ENCODE results near the gene NET1.
"Not testable (repeated sequence)": the region's sequence is repeated elsewhere in the genome, so short reads cannot be mapped to it uniquely, and the experiment has no call there.

NET1 gene

GRCh38 chr10:5412277-5412941 lies at the start of gene NET1:
NET1 (plus strand) TSS chr10:5412557; CDS start chr10:5412693, 136 bp downstream.
- DNase-seq, result peak; percentile 88

GRCh38 chr10:5362873-5363272 lies 49.5 kb upstream of the NET1 start:
- DNase-seq, result no peak

GRCh38 chr10:5364374-5364773 lies 48.0 kb upstream of the NET1 start:
- no peak for DNase-seq

- DNase-seq, result no peak
Measured at GRCh38 chr10:5364890-5365338, 47.4 kb upstream of the NET1 start, which contains the start of gene UCN3. UCN3 (plus strand) TSS chr10:5364966; CDS start chr10:5373721, 8,755 bp downstream.

- DNase-seq, result no peak
Measured at GRCh38 chr10:5365928-5366327, 46.4 kb upstream of the NET1 start.

GRCh38 chr10:5369362-5370158 lies 42.8 kb upstream of the NET1 start:
- DNase-seq, result no peak

- no peak for DNase-seq
Measured at GRCh38 chr10:5370493-5371352, 41.6 kb upstream of the NET1 start.

GRCh38 chr10:5373307-5373706 lies 39.0 kb upstream of the NET1 start:
- no peak for DNase-seq

GRCh38 chr10:5373891-5374611 lies 38.3 kb upstream of the NET1 start:
- DNase-seq, result no peak

GRCh38 chr10:5376450-5376849 lies 35.9 kb upstream of the NET1 start:
- DNase-seq, result no peak

- DNase-seq, result not testable (repeated sequence)
Measured at GRCh38 chr10:5379202-5379601, 33.2 kb upstream of the NET1 start.

GRCh38 chr10:5380395-5380794 lies 32.0 kb upstream of the NET1 start:
- DNase-seq, result not testable (repeated sequence)

- no peak for DNase-seq
Measured at GRCh38 chr10:5381187-5381586, 31.2 kb upstream of the NET1 start.

GRCh38 chr10:5385224-5385623 lies 27.1 kb upstream of the NET1 start:
- DNase-seq, result no peak

- DNase-seq, result no peak
Measured at GRCh38 chr10:5387169-5387568, 25.2 kb upstream of the NET1 start.

- DNase-seq, result no peak
Measured at GRCh38 chr10:5390607-5391205, 21.7 kb upstream of the NET1 start.

GRCh38 chr10:5391790-5392189 lies 20.6 kb upstream of the NET1 start:
- DNase-seq, result no peak

GRCh38 chr10:5393529-5393928 lies 18.8 kb upstream of the NET1 start:
- DNase-seq, result no peak

- DNase-seq, result no peak
Measured at GRCh38 chr10:5395168-5395567, 17.2 kb upstream of the NET1 start.

GRCh38 chr10:5396556-5397300 lies 15.6 kb upstream of the NET1 start:
- DNase-seq, result no peak

- no peak for DNase-seq
Measured at GRCh38 chr10:5399332-5399731, 13.0 kb upstream of the NET1 start.
